Hippocampal formation (tissue), 2 donors: ENCODE data around the gene MAGOH.
"Not testable (repeated sequence)": the region's sequence is repeated elsewhere in the genome, so short reads cannot be mapped to it uniquely, and the experiment has no call there.

Experiments used
- DNase-seq, 2 donors: peaks; one replicate each; lab custom pipeline; 2025; lab: John Stamatoyannopoulos, UW

The MAGOH gene

GRCh38 chr1:53186533-53186932 lies 51.8 kb downstream of the MAGOH start:
- DNase-seq = no peak

DNA sequence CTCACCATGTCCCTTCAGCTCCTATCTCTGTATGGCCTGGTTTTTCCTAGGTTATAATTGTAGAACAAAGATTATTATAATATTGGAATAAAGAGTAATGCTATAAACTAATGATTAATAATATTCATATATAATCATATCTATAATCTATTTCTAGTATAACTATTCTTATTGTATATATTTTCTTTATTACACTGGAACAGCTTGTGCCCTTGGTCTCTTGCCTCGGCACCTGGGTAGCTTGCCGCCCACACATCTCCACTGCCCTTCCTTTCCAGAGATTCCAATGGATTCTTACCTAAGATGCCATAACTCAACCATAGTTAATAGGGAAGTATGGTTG lies 52.4 kb downstream of the MAGOH start:
- DNase-seq = not testable (repeated sequence)

- DNase-seq = no peak
These were observed 55.0 kb downstream of the MAGOH start for GRCh38 chr1:53183095-53183990.

GRCh38 chr1:53182716-53183094 lies 55.6 kb downstream of the MAGOH start:
- no peak for DNase-seq

DNA sequence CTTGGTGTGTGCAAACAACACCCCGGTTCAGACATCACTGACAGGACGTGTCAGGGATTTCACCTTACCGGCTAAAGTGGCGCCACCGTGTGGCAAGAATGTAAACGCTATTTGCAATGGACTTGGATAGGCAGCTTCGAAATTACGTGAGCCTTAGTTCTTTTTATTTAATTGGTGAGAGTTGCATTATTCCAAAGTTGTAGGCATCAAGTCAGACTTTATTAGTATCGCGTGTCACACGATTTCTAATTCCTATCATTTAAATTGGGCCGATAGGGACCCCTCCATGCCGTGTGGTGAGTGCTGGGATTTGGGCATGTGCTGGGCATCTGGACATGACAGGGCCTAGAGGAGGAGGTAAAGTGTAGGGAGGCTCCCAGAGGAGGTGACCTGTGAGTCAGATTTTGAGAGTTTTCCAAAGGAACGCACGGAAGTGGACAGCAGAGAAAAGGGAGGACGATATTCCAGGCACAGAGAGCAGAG lies 56.2 kb downstream of the MAGOH start:
- peak; percentile 46 to 53 for DNase-seq

DNA sequence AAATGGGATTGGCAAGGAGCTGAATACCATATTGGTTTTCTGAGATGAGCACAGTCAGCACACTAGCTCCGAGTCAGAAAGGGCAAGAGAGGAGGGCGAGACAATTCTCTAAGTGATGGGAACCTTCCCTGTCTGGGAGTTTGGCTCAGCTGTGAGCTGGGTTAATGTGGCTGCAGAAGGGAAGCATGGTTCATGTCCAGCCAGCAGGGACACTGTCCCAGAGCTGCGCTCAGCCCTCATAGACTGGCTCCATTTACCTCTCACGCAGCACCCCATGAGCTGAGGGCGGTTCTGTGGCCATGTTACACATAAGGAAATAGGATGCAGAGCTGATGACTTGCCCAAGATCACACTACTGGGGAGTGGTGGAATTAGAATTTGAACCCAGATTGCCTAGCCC lies 57.4 kb downstream of the MAGOH start:
- DNase-seq = no peak

DNA sequence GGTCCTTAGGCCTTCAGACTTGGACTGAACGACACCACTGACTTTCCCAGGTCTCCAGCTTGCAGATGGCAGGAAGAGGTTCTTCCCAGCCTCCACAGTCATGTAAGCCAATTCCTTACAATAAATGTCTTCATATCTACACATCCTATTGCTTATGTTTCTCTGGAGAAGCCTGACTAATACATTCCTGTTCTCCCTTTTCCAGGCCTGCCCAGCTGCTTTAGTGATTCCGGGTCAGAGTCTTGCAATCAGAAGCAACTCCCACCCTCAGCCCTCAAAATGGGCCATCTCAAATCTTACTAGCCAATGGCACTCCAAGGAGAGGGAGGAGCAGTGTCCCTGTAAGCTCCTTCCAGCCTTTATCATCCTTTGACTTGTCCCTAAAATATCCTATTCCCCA lies 58.1 kb downstream of the MAGOH start:
- DNase-seq = no peak
